K562 (cell line): ENCODE data around the gene C22orf39. TPM values are rescaled to one million over a fixed set of nuclear protein-coding genes. Genes with fewer than 3 reads are reported as not detected.

Source experiments
- AFF1 ChIP-seq, 2 experiments: fragments of 450-650 bp; IDR thresholded peaks; 2 replicates each; pipeline ENCODE4 v1.6.1; 2018; ENCODE audit warnings: mild to moderate bottlenecking in 2 of 2, low read depth in 1 of 2; ENCODE audit not compliant: partially characterized antibody in 2 of 2
- BRD9 ChIP-seq: fragments of 450-650 bp; IDR thresholded peaks from 2 replicates; pipeline ENCODE4 v1.6.1; 2018; ENCODE audit warnings: low read depth; ENCODE audit not compliant: partially characterized antibody
- CBFB ChIP-seq: sonication (generic); formaldehyde crosslinking; IDR thresholded peaks from 2 replicates; pipeline ENCODE4 v1.4.0; 2020; ENCODE audit warnings: mild to moderate bottlenecking, missing genetic modification reagents
- ELF2 ChIP-seq: fragments of 250-450 bp; sonication (Bioruptor Pico); IDR thresholded peaks from 2 replicates; pipeline ENCODE4 v1.5.0; 2021; ENCODE audit warnings: mild to moderate bottlenecking
- ESRRB ChIP-seq: fragments of 250-450 bp; sonication (Bioruptor Pico); IDR thresholded peaks from 2 replicates; pipeline ENCODE4 v1.5.0; 2020; ENCODE audit warnings: mild to moderate bottlenecking, moderate library complexity, borderline replicate concordance
- HLTF ChIP-seq: fragments of 450-650 bp; IDR thresholded peaks from 2 replicates; pipeline ENCODE4 v1.6.1; 2016
- HMG20A ChIP-seq: fragments of 450-650 bp; formaldehyde crosslinking; conservative IDR thresholded peaks from 2 replicates; pipeline ENCODE4 v1.4.0; 2020; ENCODE audit warnings: mild to moderate bottlenecking, mixed read lengths
- HNRNPL ChIP-seq: fragments of 200-400 bp; formaldehyde crosslinking; IDR thresholded peaks from 2 replicates; pipeline ENCODE4 v1.6.1; 2017; ENCODE audit warnings: low read depth, mild to moderate bottlenecking, low read length
- KLF13 ChIP-seq: fragments of 450-650 bp; IDR thresholded peaks from 2 replicates; pipeline ENCODE4 v1.6.1; 2016; ENCODE audit warnings: missing genetic modification characterization, low read depth, mild to moderate bottlenecking, missing compliant biosample characterization, moderate library complexity, borderline replicate concordance
- MXI1 ChIP-seq: IDR thresholded peaks from 2 replicates; pipeline ENCODE4 v1.6.1; 2011; ENCODE audit warnings: low read depth, mild to moderate bottlenecking, improper control_type of control experiment, low read length
- NR3C1 ChIP-seq: sonication (generic); formaldehyde crosslinking; IDR thresholded peaks from 2 replicates; pipeline ENCODE4 v1.8.1; 2022; ENCODE audit warnings: missing genetic modification reagents
- PHTF2 ChIP-seq: fragments of 250-450 bp; sonication (Bioruptor Pico); IDR thresholded peaks from 2 replicates; pipeline ENCODE4 v1.5.0; 2021; ENCODE audit warnings: mild to moderate bottlenecking
- RBM14 ChIP-seq: fragments of 200-400 bp; formaldehyde crosslinking; IDR thresholded peaks from 2 replicates; pipeline ENCODE4 v1.6.1; 2018; ENCODE audit warnings: low read depth, mild to moderate bottlenecking, low read length, moderate library complexity, borderline replicate concordance; ENCODE audit not compliant: insufficient read depth
- RBM22 ChIP-seq: fragments of 200-400 bp; formaldehyde crosslinking; IDR thresholded peaks from 2 replicates; pipeline ENCODE4 v1.6.1; 2018; ENCODE audit warnings: low read length, low read depth; ENCODE audit not compliant: poor library complexity, severe bottlenecking
- RFX7 ChIP-seq: fragments of 250-450 bp; sonication (Bioruptor Pico); IDR thresholded peaks from 2 replicates; pipeline ENCODE4 v1.5.1; 2021; ENCODE audit warnings: mild to moderate bottlenecking
- SRSF9 ChIP-seq: fragments of 200-400 bp; formaldehyde crosslinking; IDR thresholded peaks from 2 replicates; pipeline ENCODE4 v1.6.1; 2017; ENCODE audit warnings: low read depth, low read length, borderline replicate concordance
- STAT6 ChIP-seq: sonication (generic); formaldehyde crosslinking; IDR thresholded peaks from 2 replicates; pipeline ENCODE4 v1.8.1; 2023; ENCODE audit warnings: mild to moderate bottlenecking, missing genetic modification reagents
- TCF3 ChIP-seq: sonication (generic); formaldehyde crosslinking; IDR thresholded peaks from 2 replicates; pipeline ENCODE4 v1.4.0; 2020; ENCODE audit warnings: mild to moderate bottlenecking, missing genetic modification reagents
- TEAD1 ChIP-seq, 2 experiments: fragments of 450-650 bp in 1 of 2; sonication (generic) in 1 of 2; formaldehyde crosslinking; IDR thresholded peaks; 2 replicates each; pipeline versions ENCODE4 v1.4.0 to v1.8.0; 2020 to 2022; ENCODE audit warnings: mild to moderate bottlenecking in 2 of 2, missing genetic modification reagents in 1 of 2
- ZNF124 ChIP-seq: sonication (generic); formaldehyde crosslinking; IDR thresholded peaks from 2 replicates; pipeline ENCODE4 v1.8.1; 2022; ENCODE audit warnings: missing genetic modification reagents
- ZNF263 ChIP-seq: sonication (generic); formaldehyde crosslinking; IDR thresholded peaks from 2 replicates; pipeline ENCODE4 v1.8.0; 2022; ENCODE audit warnings: mild to moderate bottlenecking, missing genetic modification reagents, borderline replicate concordance
- ZNF699 ChIP-seq: fragments of 250-450 bp; sonication (Bioruptor Pico); IDR thresholded peaks from 2 replicates; pipeline ENCODE4 v1.8.0; 2021; ENCODE audit warnings: mild to moderate bottlenecking, moderate library complexity; ENCODE audit not compliant: insufficient replicate concordance
- ZZZ3 ChIP-seq: fragments of 450-650 bp; IDR thresholded peaks from 2 replicates; pipeline ENCODE4 v1.6.1; 2016; ENCODE audit warnings: antibody characterized with exemption, mild to moderate bottlenecking, moderate library complexity
- polyA plus RNA-seq, 8 experiments: library from polyadenylated mRNA; depleted of rRNA in 4 of 8; stranded (reverse) in 5 of 8; unstranded in 3 of 8; fragments of >200 nt; fragmentation: Nextera tagmentation in 2 of 8; fragmentation: Illumina TruSeq in 1 of 8; extraction: Ambion mirVana in 2 of 8; extraction: Trizol in 1 of 8; gene quantifications; 2 replicates each; pipeline versions ENCODE4 v1.2.1 to v1.2.3, GENCODE V29; 2011 to 2014; ENCODE audit warnings: inconsistent platforms in 1 of 8, missing spikeins in 1 of 8
- total RNA-seq, 7 experiments: library from RNA; depleted of rRNA in 6 of 7; stranded (reverse); fragments of >200 nt in 6 of 7; fragmentation: Illumina TruSeq in 2 of 7; extraction: Trizol in 2 of 7; gene quantifications; 2 replicates each; pipeline versions ENCODE4 v1.2.1 to v1.2.3, GENCODE V29; 2011 to 2021; ENCODE audit warnings: low replicate concordance in 1 of 7

C22orf39 gene
- total and polyA plus RNA-seq, 9 of the 15 experiments (the other 6 are each of a cell fraction or from before 2014, with no cell fraction given), result 20.4 to 139 (median 66.8) TPM

- TF ChIP-seq STAT6 (CRISPR knock-in tag) (peak; percentile 99), BRD9 (no peak), ZNF699 (peak; percentile 91), ELF2 (peak; percentile 90), RBM14 (no peak), RBM22 (peak; percentile 81), HNRNPL (peak; percentile 79; the same call in 1 of the 2 replicates), ZNF263 (no peak), NR3C1 (CRISPR knock-in tag) (no peak), AFF1 (IDR thresholded peaks at IDR 0.05; ENCODE audit: low read depth in 1 of 2, partially characterized antibody in 2 of 2) (no peak), HMG20A (no peak), TEAD1 (CRISPR knock-in tag; IDR thresholded peaks at IDR 0.05) (no peak), KLF13 (peak; percentile 32; the same call in 1 of the 2 replicates), RFX7 (CRISPR knock-in tag) (peak; percentile 38; the same call in 1 of the 2 replicates), PHTF2 (CRISPR knock-in tag) (no peak), MXI1 (peak; percentile 59; the same call in 1 of the 2 replicates), HLTF (no peak), TCF3 (CRISPR knock-in tag) (no peak), CBFB (CRISPR knock-in tag) (no peak), SRSF9 (no peak), ZZZ3 (no peak), ZNF124 (CRISPR knock-in tag) (no peak), ESRRB (CRISPR knock-in tag) (no peak)
These were observed at the start of gene C22orf39 (continued) for GRCh38 chr22:19447330-19448075.
